Astrocyte (in vitro differentiated cells and primary cell): Measurements from ENCODE around the gene AMMECR1L.

Experiments
- CTCF ChIP-seq: IDR thresholded peaks from 2 replicates; pipeline ENCODE4 v1.5.1; 2011; ENCODE audit warnings: low read depth, mild to moderate bottlenecking, inconsistent platforms, low read length, moderate library complexity; ENCODE audit not compliant: insufficient read depth
- EZH2 ChIP-seq: IDR thresholded peaks from 2 replicates; pipeline ENCODE4 v1.6.1; 2012; ENCODE audit warnings: mild to moderate bottlenecking, low read length, inconsistent platforms; ENCODE audit not compliant: insufficient read depth

- TF ChIP-seq CTCF = no peak
- TF ChIP-seq EZH2 = no peak
Measured at GRCh38 chr2:127818241-127818640, 67.5 kb downstream of the AMMECR1L start.
